ENCODE measurements around the gene RASSF8.

RASSF8 gene

DNA sequence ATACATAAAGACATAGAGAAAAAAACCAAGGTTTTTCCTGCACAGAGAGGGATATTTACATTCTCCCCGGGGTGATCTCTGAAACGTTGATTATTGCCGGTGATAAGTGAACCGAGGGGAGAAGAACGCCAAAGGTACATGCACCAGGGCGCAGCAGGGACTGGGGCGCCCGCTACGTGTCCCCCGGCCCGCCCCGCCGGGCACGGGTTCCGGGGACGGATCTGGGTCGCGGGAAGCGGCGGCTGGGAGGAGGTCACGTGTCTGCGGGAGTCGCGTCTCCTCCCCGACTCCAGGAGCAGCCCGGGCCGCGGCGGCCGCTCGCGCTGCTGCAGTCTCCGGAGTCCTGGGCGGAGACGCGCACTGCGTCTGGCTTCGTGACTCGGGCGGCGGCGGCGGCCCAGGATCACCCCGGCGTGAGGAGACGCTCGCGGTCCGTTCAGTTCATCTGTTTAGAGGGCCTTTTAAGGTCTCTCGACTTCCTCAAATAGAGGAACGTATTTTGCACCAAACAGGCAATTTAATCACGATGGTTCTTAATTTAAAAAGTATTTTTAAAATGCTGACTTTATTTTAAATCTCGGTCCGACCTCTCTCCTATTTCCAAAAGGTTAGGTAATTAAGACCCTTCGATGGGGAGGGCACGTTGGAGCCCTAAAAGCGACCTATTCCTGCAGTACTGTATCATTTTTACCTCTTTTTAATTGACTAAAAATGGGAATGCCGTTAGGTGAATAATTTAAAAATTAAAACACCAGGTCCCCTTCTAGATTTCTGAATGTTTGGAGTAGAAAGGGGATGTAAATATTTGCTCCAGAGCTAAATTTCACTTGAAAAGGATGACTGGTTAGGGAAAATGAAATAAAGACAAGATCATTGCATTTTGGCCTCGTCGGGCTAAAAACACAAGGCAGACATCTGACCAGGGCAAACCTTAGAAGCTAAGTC lies 168.1 kb downstream of the RASSF8 start:
- peak; percentile 37 for DNase-seq (ENCODE audit: low read depth)

- no peak for DNase-seq (ENCODE audit: low read depth)
These were observed 168.9 kb downstream of the RASSF8 start for GRCh38 chr12:26127404-26127803.

- peak; percentile 4 for DNase-seq (ENCODE audit: low read depth)
These were observed 169.7 kb downstream of the RASSF8 start for GRCh38 chr12:26128168-26128567.
